Ovary (tissue), 3 donors: ENCODE data around the gene IBA57.

Experiments
- EP300 ChIP-seq: sonication (generic); formaldehyde crosslinking; IDR thresholded peaks from one replicate; pipeline ENCODE4 v1.6.1; 2017; ENCODE audit warnings: antibody characterized with exemption
- POLR2A ChIP-seq: fragments of 450-650 bp; IDR thresholded peaks from one replicate; pipeline ENCODE4 v1.6.1; 2017; ENCODE audit warnings: antibody characterized with exemption, mild to moderate bottlenecking, moderate library complexity
- TF ChIP-seq, protein P1 (sequence below), 3 donors: fragments of 450-650 bp in 2 of 3; fragments of 200-600 bp in 1 of 3; IDR thresholded peaks; one replicate each; pipeline versions ENCODE4 v1.5.1 to v1.8.0; 2016 to 2022; ENCODE audit warnings: antibody characterized with exemption in 3 of 3, mild to moderate bottlenecking in 1 of 3
- donor health status: DM: no; HTN: no; CAD: no.

DNA sequence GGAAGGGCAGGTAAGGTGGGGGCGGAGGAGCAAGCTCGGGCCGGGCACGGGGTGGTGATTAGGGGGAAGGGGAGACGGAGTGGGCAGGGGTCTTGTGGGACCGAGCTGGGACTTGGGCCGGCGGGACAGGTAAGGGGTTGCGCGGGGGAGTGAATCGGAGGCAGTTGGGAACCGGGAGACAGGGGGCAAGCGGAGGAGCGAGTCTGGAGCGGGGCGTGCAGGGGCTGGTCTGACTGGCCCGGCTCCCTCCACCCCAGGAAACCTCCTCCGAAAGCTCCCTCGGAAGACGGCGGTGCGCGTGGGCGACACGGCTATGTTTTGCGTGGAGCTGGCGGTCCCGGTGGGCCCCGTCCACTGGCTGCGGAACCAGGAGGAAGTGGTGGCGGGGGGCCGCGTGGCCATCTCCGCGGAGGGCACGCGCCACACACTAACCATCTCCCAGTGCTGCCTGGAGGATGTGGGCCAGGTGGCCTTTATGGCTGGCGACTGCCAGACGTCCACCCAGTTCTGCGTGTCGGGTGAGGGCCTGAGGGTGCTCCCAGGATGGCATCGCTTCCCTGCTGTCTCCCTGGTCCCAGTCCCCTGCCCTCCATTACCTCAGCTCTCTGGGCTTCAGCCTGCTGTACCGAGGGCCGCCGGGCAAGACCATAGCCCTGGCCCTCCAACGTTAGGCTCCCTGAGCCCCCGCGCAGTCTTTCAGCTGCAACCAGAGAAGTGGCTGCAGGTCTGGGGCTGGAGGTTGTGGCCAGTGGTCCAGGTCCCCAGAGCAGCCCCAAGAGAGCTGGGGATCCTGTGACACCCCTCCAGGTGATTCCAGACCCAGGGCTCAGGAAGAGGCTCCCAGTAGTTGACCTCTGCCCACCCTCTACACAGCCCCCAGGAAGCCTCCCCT lies 48.6 kb downstream of the IBA57 start:
- TF ChIP-seq POLR2A, result no peak
- TF ChIP-seq, protein P1, sequence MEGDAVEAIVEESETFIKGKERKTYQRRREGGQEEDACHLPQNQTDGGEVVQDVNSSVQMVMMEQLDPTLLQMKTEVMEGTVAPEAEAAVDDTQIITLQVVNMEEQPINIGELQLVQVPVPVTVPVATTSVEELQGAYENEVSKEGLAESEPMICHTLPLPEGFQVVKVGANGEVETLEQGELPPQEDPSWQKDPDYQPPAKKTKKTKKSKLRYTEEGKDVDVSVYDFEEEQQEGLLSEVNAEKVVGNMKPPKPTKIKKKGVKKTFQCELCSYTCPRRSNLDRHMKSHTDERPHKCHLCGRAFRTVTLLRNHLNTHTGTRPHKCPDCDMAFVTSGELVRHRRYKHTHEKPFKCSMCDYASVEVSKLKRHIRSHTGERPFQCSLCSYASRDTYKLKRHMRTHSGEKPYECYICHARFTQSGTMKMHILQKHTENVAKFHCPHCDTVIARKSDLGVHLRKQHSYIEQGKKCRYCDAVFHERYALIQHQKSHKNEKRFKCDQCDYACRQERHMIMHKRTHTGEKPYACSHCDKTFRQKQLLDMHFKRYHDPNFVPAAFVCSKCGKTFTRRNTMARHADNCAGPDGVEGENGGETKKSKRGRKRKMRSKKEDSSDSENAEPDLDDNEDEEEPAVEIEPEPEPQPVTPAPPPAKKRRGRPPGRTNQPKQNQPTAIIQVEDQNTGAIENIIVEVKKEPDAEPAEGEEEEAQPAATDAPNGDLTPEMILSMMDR (IDR thresholded peaks at IDR 0.05), result no peak
- TF ChIP-seq EP300, result no peak
